Measurements from ENCODE around the gene FCMR. TPM values are rescaled to one million over a fixed set of nuclear protein-coding genes. Genes with fewer than 3 reads are reported as not detected.
A peak's percentile ranks its signal among the peaks of the same experiment; 100 is the strongest.

Gene FCMR
- total and polyA plus RNA-seq, 2 experiments from 2014 or later, result not detected

GRCh38 chr1:206913766-206914537 is 7.8 kb downstream of the FCMR start:
- H3K9me3 ChIP-seq (ENCODE audit: low read depth), result no peaks in the 10 kb centered on the region
- no peaks in the 10 kb centered on the region for H3K36me3 ChIP-seq
- no peak overlapping the region for H3K4me3 ChIP-seq
- no peak overlapping the region for H3K27ac ChIP-seq
- TF ChIP-seq CTCF (IDR thresholded peaks at IDR 0.05; ENCODE audit: low read depth, low read length), result no peak
- DNase-seq (ENCODE audit: low read depth in 1 of 2, low spot score in 1 of 2), result no peak
- peaks cover 64% of the 10 kb centered on the region for H3K27me3 ChIP-seq
- no peaks in the 10 kb centered on the region for H3K4me1 ChIP-seq (ENCODE audit: low read depth)

- peak; percentile 72 for TF ChIP-seq CTCF (IDR thresholded peaks at IDR 0.05; ENCODE audit: low read depth, low read length)
- H3K4me3 ChIP-seq, result no peak overlapping the region
- H3K36me3 ChIP-seq, result no peaks in the 10 kb centered on the region
- peak; percentile 85 to 86 for DNase-seq (ENCODE audit: low read depth in 1 of 2, low spot score in 1 of 2)
- H3K4me1 ChIP-seq (ENCODE audit: low read depth), result no peaks in the 10 kb centered on the region
- H3K9me3 ChIP-seq (ENCODE audit: low read depth), result no peaks in the 10 kb centered on the region
- peaks cover 76% of the 10 kb centered on the region for H3K27me3 ChIP-seq
- no peak overlapping the region for H3K27ac ChIP-seq
Measured at GRCh38 chr1:206912445-206913095, 9.2 kb downstream of the FCMR start.

GRCh38 chr1:206911064-206911663 is 10.6 kb downstream of the FCMR start:
- Histone ChIP-seq H3K27ac (no peak overlapping the region), H3K4me3 (no peak overlapping the region), H3K36me3 (no peaks in the 10 kb centered on the region), H3K9me3 (ENCODE audit: low read depth) (no peaks in the 10 kb centered on the region), H3K4me1 (ENCODE audit: low read depth) (no peaks in the 10 kb centered on the region), H3K27me3 (peaks cover 69% of the 10 kb centered on the region)
- DNase-seq (ENCODE audit: low read depth in 1 of 2, low spot score in 1 of 2), result peak; percentile 69 to 82
- peak; percentile 77 for TF ChIP-seq CTCF (IDR thresholded peaks at IDR 0.05; ENCODE audit: low read depth, low read length)

GRCh38 chr1:206909883-206910318 is 11.8 kb downstream of the FCMR start:
- no peak for TF ChIP-seq CTCF (IDR thresholded peaks at IDR 0.05; ENCODE audit: low read depth, low read length)
- no peak overlapping the region for H3K27ac ChIP-seq
- H3K9me3 ChIP-seq (ENCODE audit: low read depth), result no peaks in the 10 kb centered on the region
- peak overlapping the region; percentile 58 for H3K4me3 ChIP-seq
- no peak for DNase-seq (ENCODE audit: low read depth in 1 of 2, low spot score in 1 of 2)
- H3K4me1 ChIP-seq (ENCODE audit: low read depth), result no peaks in the 10 kb centered on the region
- peaks cover 58% of the 10 kb centered on the region for H3K27me3 ChIP-seq
- no peaks in the 10 kb centered on the region for H3K36me3 ChIP-seq

- no peaks in the 10 kb centered on the region for H3K4me1 ChIP-seq (ENCODE audit: low read depth)
- H3K36me3 ChIP-seq, result no peaks in the 10 kb centered on the region
- H3K27me3 ChIP-seq, result peaks cover 58% of the 10 kb centered on the region
- no peaks in the 10 kb centered on the region for H3K9me3 ChIP-seq (ENCODE audit: low read depth)
- TF ChIP-seq CTCF (IDR thresholded peaks at IDR 0.05; ENCODE audit: low read depth, low read length), result no peak
- peak overlapping the region; percentile 58 for H3K4me3 ChIP-seq
- H3K27ac ChIP-seq, result no peak overlapping the region
- peak in 1 of 2 donors; percentile 55 for DNase-seq (ENCODE audit: low read depth in 1 of 2, low spot score in 1 of 2)
Measured at GRCh38 chr1:206909161-206909882, 12.4 kb downstream of the FCMR start.

All from cardiac muscle cell (in vitro differentiated cells and primary cell).